Measurements from ENCODE around the gene CCDC138.

CCDC138 gene

DNA sequence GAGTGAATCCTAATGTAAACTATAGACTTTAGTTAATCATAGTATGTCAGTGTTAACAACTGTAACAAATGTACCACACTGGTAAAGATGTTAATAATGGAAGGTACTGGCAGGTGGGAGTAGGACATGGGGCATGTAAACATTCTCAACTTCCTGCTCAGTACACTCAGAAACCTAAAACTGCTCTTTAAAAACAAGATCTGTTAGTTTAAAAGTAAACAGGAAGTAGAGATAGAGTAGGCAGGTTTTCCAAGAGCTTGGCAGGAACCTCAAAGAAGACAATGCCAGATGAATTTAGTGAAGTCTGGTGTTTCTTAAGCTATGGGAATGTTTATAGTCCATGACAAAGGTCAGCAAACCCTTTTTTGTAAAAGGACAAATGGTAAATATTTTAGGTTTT is 46.6 kb downstream of the CCDC138 start:
- H3K27ac ChIP-seq: no peak overlapping the region
- no peak for TF ChIP-seq ZFX (IDR thresholded peaks at IDR 0.05; ENCODE audit: borderline replicate concordance)
- TF ChIP-seq, protein P1, sequence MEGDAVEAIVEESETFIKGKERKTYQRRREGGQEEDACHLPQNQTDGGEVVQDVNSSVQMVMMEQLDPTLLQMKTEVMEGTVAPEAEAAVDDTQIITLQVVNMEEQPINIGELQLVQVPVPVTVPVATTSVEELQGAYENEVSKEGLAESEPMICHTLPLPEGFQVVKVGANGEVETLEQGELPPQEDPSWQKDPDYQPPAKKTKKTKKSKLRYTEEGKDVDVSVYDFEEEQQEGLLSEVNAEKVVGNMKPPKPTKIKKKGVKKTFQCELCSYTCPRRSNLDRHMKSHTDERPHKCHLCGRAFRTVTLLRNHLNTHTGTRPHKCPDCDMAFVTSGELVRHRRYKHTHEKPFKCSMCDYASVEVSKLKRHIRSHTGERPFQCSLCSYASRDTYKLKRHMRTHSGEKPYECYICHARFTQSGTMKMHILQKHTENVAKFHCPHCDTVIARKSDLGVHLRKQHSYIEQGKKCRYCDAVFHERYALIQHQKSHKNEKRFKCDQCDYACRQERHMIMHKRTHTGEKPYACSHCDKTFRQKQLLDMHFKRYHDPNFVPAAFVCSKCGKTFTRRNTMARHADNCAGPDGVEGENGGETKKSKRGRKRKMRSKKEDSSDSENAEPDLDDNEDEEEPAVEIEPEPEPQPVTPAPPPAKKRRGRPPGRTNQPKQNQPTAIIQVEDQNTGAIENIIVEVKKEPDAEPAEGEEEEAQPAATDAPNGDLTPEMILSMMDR (IDR thresholded peaks at IDR 0.05): no peak

DNA sequence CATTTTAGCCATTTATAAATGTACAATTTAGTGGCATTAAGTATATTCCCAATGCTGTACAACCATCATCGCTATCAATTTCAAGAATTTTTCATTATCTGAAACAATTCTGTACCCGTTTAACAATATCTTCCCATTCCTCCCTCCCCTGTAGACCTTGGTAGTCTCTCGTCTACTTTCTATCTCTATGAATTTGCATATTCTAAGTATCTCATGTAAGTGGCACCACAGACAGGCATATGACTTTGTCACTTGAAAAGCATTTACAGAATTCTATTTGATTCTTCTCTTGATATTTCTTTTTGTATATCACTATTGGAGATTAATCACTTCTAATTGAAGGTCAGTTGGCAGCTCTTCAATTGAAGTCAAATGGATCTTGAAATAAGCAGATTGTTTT is 48.0 kb downstream of the CCDC138 start:
- TF ChIP-seq, protein P1 (IDR thresholded peaks at IDR 0.05): no peak
- no peak for TF ChIP-seq ZFX (IDR thresholded peaks at IDR 0.05; ENCODE audit: borderline replicate concordance)
- H3K27ac ChIP-seq: no peak overlapping the region

DNA sequence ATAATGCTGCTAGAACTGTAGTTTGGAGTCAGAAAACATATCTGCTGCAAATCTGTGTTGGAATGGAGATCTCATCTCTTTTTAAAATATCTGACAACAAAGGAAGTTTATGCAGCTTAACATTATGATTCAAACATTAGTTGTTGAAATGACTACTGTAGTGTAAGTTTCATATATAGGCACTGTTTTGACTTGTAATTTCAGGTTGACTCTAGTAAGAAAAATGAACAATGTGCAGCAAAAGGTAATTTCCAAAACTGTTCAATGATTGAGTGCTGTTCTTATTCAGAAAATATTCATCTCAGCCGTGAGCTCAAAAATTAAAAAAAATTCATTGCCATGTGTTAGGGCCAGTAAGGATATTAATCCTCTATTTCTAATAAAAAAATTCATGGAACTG is 48.5 kb downstream of the CCDC138 start:
- H3K27ac ChIP-seq: no peak overlapping the region
- TF ChIP-seq ZFX (IDR thresholded peaks at IDR 0.05; ENCODE audit: borderline replicate concordance): no peak
- TF ChIP-seq, protein P1 (IDR thresholded peaks at IDR 0.05): no peak

DNA sequence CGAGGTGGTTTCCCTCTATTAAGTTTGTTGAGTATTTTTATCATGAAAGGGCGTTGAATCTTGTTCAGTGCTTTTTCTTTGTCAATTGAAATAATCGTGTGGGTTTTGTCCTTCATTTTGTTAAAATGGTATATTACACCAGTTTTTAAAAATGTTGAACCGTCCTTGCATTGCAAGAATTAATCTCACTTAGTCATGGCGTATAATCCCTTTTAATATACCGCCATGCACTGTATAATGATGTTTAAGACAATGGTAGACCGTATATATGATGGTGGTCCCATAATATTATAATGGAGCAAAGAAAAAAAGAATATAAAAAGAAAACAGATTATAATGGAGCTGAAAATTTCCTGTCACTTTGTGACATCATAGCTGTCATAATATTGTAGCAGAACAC is 50.6 kb downstream of the CCDC138 start:
- no peak overlapping the region for H3K27ac ChIP-seq
- no peak for TF ChIP-seq ZFX (IDR thresholded peaks at IDR 0.05; ENCODE audit: borderline replicate concordance)
- TF ChIP-seq, protein P1 (IDR thresholded peaks at IDR 0.05): no peak

DNA sequence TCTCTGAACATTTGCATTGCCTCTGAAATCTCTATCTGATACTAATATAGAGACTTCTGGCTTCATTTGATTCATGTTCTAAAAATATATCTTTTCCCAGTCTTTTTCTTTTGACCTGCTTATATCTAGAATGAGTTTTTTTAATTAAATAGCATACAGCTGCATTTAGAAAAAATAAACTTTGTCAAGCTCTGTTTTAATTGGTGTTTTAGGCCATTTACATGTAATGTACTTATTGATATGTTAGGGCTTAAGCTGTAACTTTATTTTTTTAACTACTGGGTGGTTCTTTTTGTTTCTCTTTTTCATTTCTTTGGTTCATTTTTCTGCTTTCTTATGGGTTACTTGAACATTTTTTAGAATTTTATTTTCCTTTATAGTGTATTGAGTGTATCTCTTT is 54.9 kb downstream of the CCDC138 start:
- no peak overlapping the region for H3K27ac ChIP-seq
- TF ChIP-seq ZFX (IDR thresholded peaks at IDR 0.05; ENCODE audit: borderline replicate concordance): no peak
- TF ChIP-seq, protein P1 (IDR thresholded peaks at IDR 0.05): no peak

DNA sequence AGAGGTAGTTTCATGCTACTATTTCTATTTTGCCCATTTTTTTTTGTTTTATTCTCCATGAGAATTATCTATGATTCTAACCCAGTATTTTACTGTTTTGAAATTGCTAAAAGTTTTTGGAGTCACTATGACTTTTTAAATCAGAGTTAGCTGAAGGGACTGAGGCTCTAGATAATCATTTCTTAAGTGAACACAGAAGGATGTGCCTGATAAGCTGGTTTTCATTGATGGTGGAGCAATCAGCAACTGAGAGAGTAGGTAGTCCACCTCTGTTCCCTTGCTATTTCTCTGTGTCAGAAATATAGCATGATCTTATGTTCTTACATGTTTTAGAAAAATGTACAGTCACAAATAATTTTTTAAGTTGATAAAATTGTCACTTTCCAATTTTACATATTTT is 59.4 kb downstream of the CCDC138 start:
- no peak for TF ChIP-seq ZFX (IDR thresholded peaks at IDR 0.05; ENCODE audit: borderline replicate concordance)
- TF ChIP-seq, protein P1 (IDR thresholded peaks at IDR 0.05): no peak
- no peak overlapping the region for H3K27ac ChIP-seq

DNA sequence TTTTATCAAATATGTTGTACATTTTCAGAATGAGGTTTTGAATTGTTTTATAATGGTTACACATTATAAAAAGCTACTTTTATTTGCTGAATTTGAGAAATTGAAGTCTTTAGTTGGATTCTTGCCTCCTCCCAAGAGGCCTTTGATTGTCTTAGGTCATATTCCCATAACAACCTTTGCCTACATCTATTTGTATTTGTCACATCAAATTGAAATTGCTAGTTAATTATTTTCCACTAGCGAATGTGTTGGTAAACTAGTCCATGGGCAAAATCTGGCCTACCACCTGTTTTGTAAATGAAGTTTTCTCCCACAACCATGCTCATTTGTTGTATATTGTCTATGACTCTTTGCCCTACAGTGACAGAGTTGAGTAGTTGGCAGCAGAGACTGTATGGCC is 60.4 kb downstream of the CCDC138 start:
- TF ChIP-seq ZFX (IDR thresholded peaks at IDR 0.05; ENCODE audit: borderline replicate concordance): no peak
- TF ChIP-seq, protein P1 (IDR thresholded peaks at IDR 0.05): no peak
- H3K27ac ChIP-seq: no peak overlapping the region

Measured in 22Rv1 (cell line).